Measurements from ENCODE around the gene CCBE1. TPM values are rescaled to one million over a fixed set of nuclear protein-coding genes. Genes with fewer than 3 reads are reported as not detected.

The CCBE1 gene
- total RNA-seq, 1 donor from 2014 or later = 1.8 TPM

GRCh38 chr18:59633317-59633716, 63.9 kb downstream of the CCBE1 start:
- DNase-seq (ENCODE audit: low read depth) = no peak
- TF ChIP-seq CTCF (conservative IDR thresholded peaks at IDR 0.05; ENCODE audit: low read depth, low read length) = no peak

DNA sequence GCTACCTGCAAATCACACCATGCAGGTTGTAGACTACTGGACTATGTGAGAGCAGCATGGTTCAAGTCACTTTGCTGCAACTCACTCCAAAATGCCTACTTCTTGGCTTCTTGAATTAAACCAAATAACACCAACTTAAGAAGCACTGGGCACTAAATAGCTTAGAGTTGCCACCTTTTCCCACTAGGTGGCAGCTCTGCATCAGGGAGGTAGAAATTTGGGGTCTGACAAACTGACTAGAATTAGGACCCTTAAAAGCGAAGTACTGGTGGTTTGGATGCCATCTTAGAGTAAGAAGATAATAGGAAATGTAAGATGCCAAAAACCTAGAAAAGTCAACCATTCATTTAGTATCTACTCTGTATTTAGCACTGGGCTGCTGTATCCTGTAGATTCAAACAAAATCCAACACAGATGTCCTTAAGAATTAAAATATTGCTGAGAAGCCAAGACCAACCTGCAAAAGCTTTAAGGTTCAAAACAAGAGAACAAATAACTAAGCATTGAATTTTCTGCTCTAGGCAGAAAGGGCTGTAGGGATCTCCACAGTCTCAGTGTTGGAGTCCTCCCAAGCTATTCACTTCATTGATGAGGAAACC, 65.5 kb downstream of the CCBE1 start:
- no peak overlapping the region for H3K4me3 ChIP-seq (ENCODE audit: low read depth, low read length)
- peak; percentile 93 for TF ChIP-seq CTCF (conservative IDR thresholded peaks at IDR 0.05; ENCODE audit: low read depth, low read length)
- DNase-seq (ENCODE audit: low read depth) = no peak

More at GRCh38 chr18:59633317-59633716, 63.9 kb downstream of the CCBE1 start:
- no peak overlapping the region for H3K4me3 ChIP-seq (ENCODE audit: low read depth, low read length)

DNA sequence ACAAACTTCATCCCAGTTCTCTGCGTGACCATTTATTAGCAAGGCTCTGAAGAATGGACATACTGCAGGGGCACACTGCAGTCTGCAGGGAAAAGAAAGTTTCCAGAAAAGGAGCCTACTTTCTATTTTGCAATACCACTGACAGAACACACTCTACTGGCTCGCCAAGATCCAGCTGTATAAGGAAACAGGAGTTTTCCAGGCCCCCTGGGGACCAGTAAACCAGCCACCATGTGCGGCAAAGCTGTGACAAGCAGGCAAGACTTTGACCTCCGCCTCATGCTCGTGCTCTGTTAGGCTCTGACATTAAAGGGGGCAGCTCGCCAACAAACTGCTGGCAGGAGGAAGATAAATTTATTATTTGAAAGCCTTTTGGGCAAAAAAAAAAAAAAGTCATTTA, 67.3 kb downstream of the CCBE1 start:
- TF ChIP-seq CTCF (conservative IDR thresholded peaks at IDR 0.05; ENCODE audit: low read depth, low read length) = no peak
- no peak overlapping the region for H3K4me3 ChIP-seq (ENCODE audit: low read depth, low read length)
- no peak for DNase-seq (ENCODE audit: low read depth)

GRCh38 chr18:59628995-59629394, 68.2 kb downstream of the CCBE1 start:
- DNase-seq (ENCODE audit: low read depth) = no peak
- H3K4me3 ChIP-seq (ENCODE audit: low read depth, low read length) = no peak overlapping the region
- TF ChIP-seq CTCF (conservative IDR thresholded peaks at IDR 0.05; ENCODE audit: low read depth, low read length) = no peak

GRCh38 chr18:59627414-59627813, 69.8 kb downstream of the CCBE1 start:
- no peak overlapping the region for H3K4me3 ChIP-seq (ENCODE audit: low read depth, low read length)
- TF ChIP-seq CTCF (conservative IDR thresholded peaks at IDR 0.05; ENCODE audit: low read depth, low read length) = no peak
- DNase-seq (ENCODE audit: low read depth) = no peak

GRCh38 chr18:59624369-59624765, 72.9 kb downstream of the CCBE1 start:
- TF ChIP-seq CTCF (conservative IDR thresholded peaks at IDR 0.05; ENCODE audit: low read depth, low read length) = no peak
- DNase-seq (ENCODE audit: low read depth) = no peak
- no peak overlapping the region for H3K4me3 ChIP-seq (ENCODE audit: low read depth, low read length)

Measured in epithelial cell of proximal tubule (primary cell).